A549 (cell line): ENCODE measurements around the gene CNOT1.
"Not testable (repeated sequence)": the region's sequence is repeated elsewhere in the genome, so short reads cannot be mapped to it uniquely, and the experiment has no call there.

Source experiments
- BHLHE40 ChIP-seq: IDR thresholded peaks from 2 replicates; pipeline ENCODE4 v1.6.1; 2012; ENCODE audit warnings: low read depth, low read length, inconsistent platforms
- CBX8 ChIP-seq: fragments of 200-600 bp; sonication (generic); IDR thresholded peaks from 2 replicates; pipeline ENCODE4 v1.6.1; 2016
- KDM1A ChIP-seq: fragments of 200-600 bp; sonication (generic); IDR thresholded peaks from 2 replicates; pipeline ENCODE4 v1.6.1; 2016; ENCODE audit warnings: low read depth, mild to moderate bottlenecking
- MAFK ChIP-seq: fragments of 450-650 bp; IDR thresholded peaks from 2 replicates; pipeline ENCODE4 v1.6.1; 2014; ENCODE audit not compliant: partially characterized antibody
- MYC ChIP-seq: IDR thresholded peaks from 2 replicates; pipeline ENCODE4 v1.6.1; 2012; ENCODE audit warnings: mild to moderate bottlenecking, inconsistent platforms, low read length, improper control_type of control experiment, borderline replicate concordance
- POLR2A ChIP-seq: IDR thresholded peaks from 2 replicates; pipeline ENCODE4 v1.6.1; 2012; ENCODE audit warnings: mild to moderate bottlenecking, low read length
- TF ChIP-seq, protein P1 (sequence below): fragments of >200 bp; sonication (Bioruptor Twin); formaldehyde crosslinking; IDR thresholded peaks from 3 replicates; pipeline ENCODE4 v1.5.1; 2016
- TF ChIP-seq, protein P2 (sequence below): fragments of 450-650 bp; IDR thresholded peaks from 2 replicates; pipeline ENCODE4 v1.6.1; 2014; ENCODE audit warnings: antibody characterized with exemption

DNA sequence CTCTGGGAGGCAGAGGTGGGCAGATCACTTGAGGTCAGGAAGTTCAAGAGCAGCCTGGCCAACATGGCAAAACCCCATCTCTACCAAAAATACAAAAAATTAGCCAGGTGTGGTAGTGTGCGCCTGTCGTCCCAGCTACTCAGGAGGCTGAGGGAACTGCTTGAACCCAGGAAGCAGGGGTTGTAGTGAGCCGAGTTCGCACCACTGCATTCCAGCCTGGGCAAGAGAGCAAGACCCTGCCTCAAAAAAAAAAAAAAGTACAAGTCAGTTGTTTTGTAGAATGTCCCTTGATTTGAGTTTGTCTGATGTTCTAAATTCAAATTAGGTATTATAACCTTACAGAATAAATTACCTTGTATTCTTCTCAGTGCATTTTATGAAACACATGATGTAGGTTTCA is 63.9 kb downstream of the CNOT1 start:
- not testable (repeated sequence) for TF ChIP-seq BHLHE40, POLR2A, MYC, CBX8, MAFK, KDM1A
- TF ChIP-seq, protein P1, sequence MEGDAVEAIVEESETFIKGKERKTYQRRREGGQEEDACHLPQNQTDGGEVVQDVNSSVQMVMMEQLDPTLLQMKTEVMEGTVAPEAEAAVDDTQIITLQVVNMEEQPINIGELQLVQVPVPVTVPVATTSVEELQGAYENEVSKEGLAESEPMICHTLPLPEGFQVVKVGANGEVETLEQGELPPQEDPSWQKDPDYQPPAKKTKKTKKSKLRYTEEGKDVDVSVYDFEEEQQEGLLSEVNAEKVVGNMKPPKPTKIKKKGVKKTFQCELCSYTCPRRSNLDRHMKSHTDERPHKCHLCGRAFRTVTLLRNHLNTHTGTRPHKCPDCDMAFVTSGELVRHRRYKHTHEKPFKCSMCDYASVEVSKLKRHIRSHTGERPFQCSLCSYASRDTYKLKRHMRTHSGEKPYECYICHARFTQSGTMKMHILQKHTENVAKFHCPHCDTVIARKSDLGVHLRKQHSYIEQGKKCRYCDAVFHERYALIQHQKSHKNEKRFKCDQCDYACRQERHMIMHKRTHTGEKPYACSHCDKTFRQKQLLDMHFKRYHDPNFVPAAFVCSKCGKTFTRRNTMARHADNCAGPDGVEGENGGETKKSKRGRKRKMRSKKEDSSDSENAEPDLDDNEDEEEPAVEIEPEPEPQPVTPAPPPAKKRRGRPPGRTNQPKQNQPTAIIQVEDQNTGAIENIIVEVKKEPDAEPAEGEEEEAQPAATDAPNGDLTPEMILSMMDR: not testable (repeated sequence)
- TF ChIP-seq, protein P2, sequence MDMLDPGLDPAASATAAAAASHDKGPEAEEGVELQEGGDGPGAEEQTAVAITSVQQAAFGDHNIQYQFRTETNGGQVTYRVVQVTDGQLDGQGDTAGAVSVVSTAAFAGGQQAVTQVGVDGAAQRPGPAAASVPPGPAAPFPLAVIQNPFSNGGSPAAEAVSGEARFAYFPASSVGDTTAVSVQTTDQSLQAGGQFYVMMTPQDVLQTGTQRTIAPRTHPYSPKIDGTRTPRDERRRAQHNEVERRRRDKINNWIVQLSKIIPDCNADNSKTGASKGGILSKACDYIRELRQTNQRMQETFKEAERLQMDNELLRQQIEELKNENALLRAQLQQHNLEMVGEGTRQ: not testable (repeated sequence)
